ENCODE data around the gene MVB12B. TPM values are rescaled to one million over a fixed set of nuclear protein-coding genes. Genes with fewer than 3 reads are reported as not detected.

Gene MVB12B
- total and polyA plus RNA-seq, 2 experiments from 2014 or later, result 19.0 to 29.9 TPM

GRCh38 chr9:126483468-126484073, 156.9 kb downstream of the MVB12B start:
- DNase-seq (ENCODE audit: low read depth in 1 of 2, low spot score in 1 of 2), result no peak
- TF ChIP-seq CTCF (IDR thresholded peaks at IDR 0.05; ENCODE audit: low read depth, low read length), result no peak
- Histone ChIP-seq H3K4me3 (no peak overlapping the region), H3K27ac (no peak overlapping the region), H3K9me3 (ENCODE audit: low read depth) (no peaks in the 10 kb centered on the region), H3K27me3 (no peaks in the 10 kb centered on the region), H3K4me1 (ENCODE audit: low read depth) (peaks cover 7% of the 10 kb centered on the region), H3K36me3 (peaks cover 3% of the 10 kb centered on the region)

GRCh38 chr9:126485662-126486061, 159.0 kb downstream of the MVB12B start:
- H3K27ac ChIP-seq, result no peak overlapping the region
- H3K4me3 ChIP-seq, result no peak overlapping the region
- no peak for TF ChIP-seq CTCF (IDR thresholded peaks at IDR 0.05; ENCODE audit: low read depth, low read length)
- peaks cover 7% of the 10 kb centered on the region for H3K4me1 ChIP-seq (ENCODE audit: low read depth)
- peaks cover 3% of the 10 kb centered on the region for H3K36me3 ChIP-seq
- no peak for DNase-seq (ENCODE audit: low read depth in 1 of 2, low spot score in 1 of 2)
- no peaks in the 10 kb centered on the region for H3K27me3 ChIP-seq
- H3K9me3 ChIP-seq (ENCODE audit: low read depth), result no peaks in the 10 kb centered on the region

GRCh38 chr9:126486276-126486675, 159.6 kb downstream of the MVB12B start:
- Histone ChIP-seq H3K27me3 (no peaks in the 10 kb centered on the region), H3K4me3 (no peak overlapping the region), H3K36me3 (peaks cover 3% of the 10 kb centered on the region), H3K27ac (no peak overlapping the region), H3K4me1 (ENCODE audit: low read depth) (peaks cover 7% of the 10 kb centered on the region), H3K9me3 (ENCODE audit: low read depth) (no peaks in the 10 kb centered on the region)
- DNase-seq (ENCODE audit: low read depth in 1 of 2, low spot score in 1 of 2), result no peak
- no peak for TF ChIP-seq CTCF (IDR thresholded peaks at IDR 0.05; ENCODE audit: low read depth, low read length)

GRCh38 chr9:126487856-126488255, 161.2 kb downstream of the MVB12B start:
- no peak for TF ChIP-seq CTCF (IDR thresholded peaks at IDR 0.05; ENCODE audit: low read depth, low read length)
- no peak overlapping the region for H3K27ac ChIP-seq
- DNase-seq (ENCODE audit: low read depth in 1 of 2, low spot score in 1 of 2), result no peak
- no peaks in the 10 kb centered on the region for H3K27me3 ChIP-seq
- no peak overlapping the region for H3K4me3 ChIP-seq
- no peaks in the 10 kb centered on the region for H3K4me1 ChIP-seq (ENCODE audit: low read depth)
- H3K9me3 ChIP-seq (ENCODE audit: low read depth), result no peaks in the 10 kb centered on the region
- H3K36me3 ChIP-seq, result peaks cover 3% of the 10 kb centered on the region

- H3K4me3 ChIP-seq, result no peak overlapping the region
- DNase-seq (ENCODE audit: low read depth in 1 of 2, low spot score in 1 of 2), result no peak
- H3K36me3 ChIP-seq, result peaks cover 3% of the 10 kb centered on the region
- no peaks in the 10 kb centered on the region for H3K4me1 ChIP-seq (ENCODE audit: low read depth)
- TF ChIP-seq CTCF (IDR thresholded peaks at IDR 0.05; ENCODE audit: low read depth, low read length), result no peak
- H3K9me3 ChIP-seq (ENCODE audit: low read depth), result no peaks in the 10 kb centered on the region
- H3K27ac ChIP-seq, result no peak overlapping the region
- no peaks in the 10 kb centered on the region for H3K27me3 ChIP-seq
Observed at GRCh38 chr9:126488310-126488709, 161.7 kb downstream of the MVB12B start.
